ENCODE data around the gene KLHL35.

The KLHL35 gene

DNA sequence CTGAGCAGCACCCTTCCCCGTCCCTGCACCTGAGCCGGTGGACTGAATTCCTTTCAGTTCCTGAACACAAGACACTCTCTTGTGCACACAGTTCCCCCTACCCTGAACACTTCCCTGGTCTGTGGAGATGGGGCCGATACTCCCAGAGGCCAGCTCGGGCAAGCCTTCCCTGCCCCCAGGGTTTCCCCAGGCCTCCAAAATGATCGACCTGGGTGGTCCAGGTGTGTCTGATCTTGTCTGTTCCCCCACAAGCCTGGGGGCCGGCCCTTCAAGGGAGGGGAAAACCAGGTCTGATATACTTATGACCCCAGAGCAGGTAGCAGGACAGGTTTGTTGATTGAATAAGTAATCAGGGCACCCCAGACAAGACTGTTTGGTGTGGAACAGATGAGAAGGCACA is 40.7 kb upstream of the KLHL35 start:
- Mint-ChIP-seq H3K9me3 (no peaks in the 10 kb centered on the region), H3K27me3 (no peaks in the 10 kb centered on the region), H3K27ac (no peak overlapping the region), H3K36me3 (no peaks in the 10 kb centered on the region), H3K4me1 (peaks cover 12 to 17% of the 10 kb centered on the region in 2 donors), H3K4me3 (no peak overlapping the region)
- DNase-seq (no peak), ATAC-seq (replicated peaks) (no peak)

DNA sequence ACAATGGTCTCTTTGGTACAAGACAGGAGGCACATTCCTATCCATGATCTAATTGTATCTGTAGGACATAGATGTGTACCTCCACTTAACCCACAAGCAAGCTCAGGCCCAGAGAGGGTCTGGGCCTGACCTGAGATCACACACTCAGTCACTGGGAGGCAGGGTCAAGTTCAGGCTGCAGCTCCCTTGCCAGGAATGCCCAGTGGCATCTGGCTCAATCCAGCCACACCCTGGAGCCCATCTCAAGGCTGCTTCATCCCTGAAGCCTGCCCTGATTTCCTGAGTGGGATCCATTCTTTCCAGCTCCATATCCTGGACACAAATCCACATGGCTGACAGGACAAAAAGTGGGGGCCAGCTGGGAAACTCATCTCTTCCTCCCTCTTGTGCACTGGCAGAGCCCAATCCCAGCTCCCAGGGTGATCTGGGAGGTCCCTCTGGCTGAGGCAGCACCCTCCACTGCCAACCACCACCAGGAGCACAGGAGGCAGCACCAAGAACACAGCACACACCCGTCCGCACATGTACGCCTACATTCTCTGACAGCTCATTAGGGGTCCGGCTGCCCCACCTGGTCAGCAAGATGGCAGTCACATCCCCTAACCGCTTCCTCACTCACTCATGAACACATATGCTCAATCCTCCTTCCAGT is 39.2 kb upstream of the KLHL35 start:
- Mint-ChIP-seq H3K9me3 (no peaks in the 10 kb centered on the region), H3K27me3 (no peaks in the 10 kb centered on the region), H3K36me3 (no peaks in the 10 kb centered on the region), H3K27ac (no peak overlapping the region), H3K4me1 (peaks cover 12 to 17% of the 10 kb centered on the region in 2 donors), H3K4me3 (no peak overlapping the region)
- ATAC-seq (replicated peaks) = no peak
- no peak for DNase-seq

- Mint-ChIP-seq H3K9me3 (no peaks in the 10 kb centered on the region), H3K27ac (no peak overlapping the region), H3K36me3 (no peaks in the 10 kb centered on the region), H3K27me3 (no peaks in the 10 kb centered on the region), H3K4me3 (no peak overlapping the region), H3K4me1 (peaks cover 15 to 17% of the 10 kb centered on the region in 2 donors)
- no peak for ATAC-seq (replicated peaks)
- no peak for DNase-seq
Measured at GRCh38 chr11:75471176-75471973, 38.4 kb upstream of the KLHL35 start.

DNA sequence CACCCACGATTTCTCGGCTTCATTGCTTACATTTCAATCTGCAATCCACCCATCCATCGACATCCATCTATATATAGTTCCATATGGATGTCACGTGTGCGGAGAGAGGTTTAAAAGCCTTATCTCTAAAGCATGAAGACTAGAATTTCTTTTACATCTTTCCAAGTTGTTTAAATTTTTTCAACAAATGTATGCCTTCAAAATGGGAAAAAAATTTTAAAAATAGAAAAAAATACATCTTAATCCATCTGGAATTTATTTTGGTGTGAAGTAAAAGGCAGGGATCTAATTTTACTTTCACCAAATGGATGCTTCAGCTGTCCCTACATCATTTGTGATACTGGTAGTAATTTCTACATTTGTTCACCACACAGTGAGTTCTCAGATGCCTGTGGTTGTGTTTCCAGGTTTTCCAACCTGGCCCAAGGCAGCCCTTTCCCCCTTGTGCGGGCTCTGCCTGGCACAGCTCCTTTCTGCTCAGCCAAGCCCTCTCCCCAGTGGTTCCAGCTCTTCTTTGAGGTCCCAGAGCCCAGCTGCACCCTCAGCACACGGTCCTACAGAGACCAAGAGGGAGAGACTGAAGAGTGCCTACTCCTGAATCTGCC is 37.6 kb upstream of the KLHL35 start:
- H3K27me3 Mint-ChIP-seq = peaks cover 0 to 6% of the 10 kb centered on the region in 2 donors
- no peaks in the 10 kb centered on the region for H3K9me3 Mint-ChIP-seq
- peaks cover 10 to 12% of the 10 kb centered on the region in 2 donors for H3K4me1 Mint-ChIP-seq
- no peak overlapping the region for H3K4me3 Mint-ChIP-seq
- H3K36me3 Mint-ChIP-seq = no peaks in the 10 kb centered on the region
- DNase-seq = no peak
- ATAC-seq (replicated peaks) = no peak
- no peak overlapping the region for H3K27ac Mint-ChIP-seq

DNA sequence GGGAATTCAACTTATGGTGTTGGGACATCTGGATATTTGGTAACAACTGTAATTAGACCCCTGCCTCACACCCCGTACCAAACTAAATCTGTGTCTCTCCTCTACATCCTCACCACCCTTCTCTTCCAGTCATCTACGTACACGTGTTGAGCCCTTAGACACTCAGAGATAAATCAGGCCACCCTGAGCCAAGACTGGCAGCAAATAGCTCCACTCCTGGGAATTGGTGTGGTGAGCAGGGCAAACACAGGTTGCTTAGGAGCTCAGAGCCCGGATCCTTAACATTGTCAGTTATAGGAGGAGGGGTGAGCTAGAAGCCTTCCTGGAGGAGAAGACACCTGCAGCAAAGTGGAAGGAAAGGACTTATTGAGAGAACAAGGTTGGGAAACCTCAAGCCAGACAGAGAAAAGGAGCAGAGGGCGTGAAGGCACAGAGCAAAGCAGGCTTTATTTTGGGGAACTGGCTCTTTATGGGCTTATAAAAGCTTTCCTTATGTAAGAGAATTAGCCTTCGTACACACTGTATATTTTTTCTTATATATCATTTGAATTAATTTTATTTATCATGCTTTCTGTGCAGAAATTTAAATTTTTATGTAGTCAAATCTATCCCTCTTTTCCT is 36.9 kb upstream of the KLHL35 start:
- no peak for ATAC-seq (replicated peaks)
- Mint-ChIP-seq H3K36me3 (no peaks in the 10 kb centered on the region), H3K4me3 (no peak overlapping the region), H3K27me3 (peaks cover 0 to 7% of the 10 kb centered on the region in 2 donors), H3K4me1 (peaks cover 7% of the 10 kb centered on the region in 2 donors), H3K9me3 (no peaks in the 10 kb centered on the region), H3K27ac (no peak overlapping the region)
- DNase-seq = no peak

GRCh38 chr11:75468534-75469340 is 35.7 kb upstream of the KLHL35 start:
- ATAC-seq (replicated peaks) (no peak), DNase-seq (no peak)
- H3K4me1 Mint-ChIP-seq = peaks cover 0 to 4% of the 10 kb centered on the region in 2 donors
- no peak overlapping the region for H3K4me3 Mint-ChIP-seq
- peaks cover 3 to 7% of the 10 kb centered on the region in 2 donors for H3K27me3 Mint-ChIP-seq
- H3K36me3 Mint-ChIP-seq = no peaks in the 10 kb centered on the region
- no peak overlapping the region for H3K27ac Mint-ChIP-seq
- no peaks in the 10 kb centered on the region for H3K9me3 Mint-ChIP-seq

GRCh38 chr11:75467881-75468280 is 34.9 kb upstream of the KLHL35 start:
- no peak for DNase-seq
- no peak for ATAC-seq (replicated peaks)
- Mint-ChIP-seq H3K27me3 (peaks cover 4 to 7% of the 10 kb centered on the region in 2 donors), H3K4me3 (no peak overlapping the region), H3K27ac (no peak overlapping the region), H3K4me1 (peaks cover 0 to 4% of the 10 kb centered on the region in 2 donors), H3K36me3 (no peaks in the 10 kb centered on the region), H3K9me3 (no peaks in the 10 kb centered on the region)

- H3K9me3 Mint-ChIP-seq = no peaks in the 10 kb centered on the region
- H3K36me3 Mint-ChIP-seq = no peaks in the 10 kb centered on the region
- peaks cover 0 to 4% of the 10 kb centered on the region in 2 donors for H3K4me1 Mint-ChIP-seq
- no peak overlapping the region for H3K27ac Mint-ChIP-seq
- H3K4me3 Mint-ChIP-seq = no peak overlapping the region
- DNase-seq (no peak), ATAC-seq (replicated peaks) (no peak)
- peaks cover 4 to 7% of the 10 kb centered on the region in 2 donors for H3K27me3 Mint-ChIP-seq
Measured at GRCh38 chr11:75467311-75467710, 34.3 kb upstream of the KLHL35 start.

DNA sequence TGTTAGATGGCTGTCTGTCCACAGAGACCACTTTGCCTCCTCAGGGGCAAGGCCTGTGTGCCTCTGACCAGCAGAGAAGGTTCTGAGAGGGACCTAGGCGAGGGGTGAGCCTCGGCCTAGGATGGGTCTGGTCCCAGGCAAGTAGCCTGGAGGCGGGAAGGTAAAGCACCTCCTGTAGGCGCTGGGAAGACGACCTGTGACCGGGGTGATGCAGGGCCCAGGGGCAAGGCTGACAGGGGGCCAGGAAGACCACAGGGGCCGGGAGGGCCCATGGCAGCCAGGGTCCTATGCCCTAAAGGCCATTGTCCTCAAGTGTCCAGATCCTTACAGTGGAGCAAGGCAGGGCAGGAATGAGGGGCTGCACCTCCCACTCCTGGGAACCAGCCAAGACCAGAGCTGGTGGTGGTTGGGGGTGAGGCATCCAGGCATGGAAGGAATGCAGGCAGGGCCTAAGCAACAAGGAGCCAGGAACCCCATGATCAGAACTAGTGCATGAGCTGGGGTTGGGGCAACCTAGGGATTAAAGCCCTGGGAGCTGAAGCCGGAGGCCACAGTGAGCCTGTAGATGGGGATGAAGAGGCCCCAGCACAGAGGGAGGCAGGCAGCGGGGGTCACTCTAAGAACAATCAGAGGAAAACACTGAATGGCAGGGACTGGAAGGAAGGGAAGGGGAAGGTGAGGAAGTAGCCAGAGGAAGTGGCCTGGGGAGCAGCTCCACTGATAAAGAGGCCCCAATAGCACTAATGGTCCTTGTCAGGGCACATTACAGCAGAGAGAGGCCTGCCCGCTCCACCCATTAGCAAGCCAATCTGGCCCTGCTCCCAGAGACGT is 32.9 kb upstream of the KLHL35 start:
- Mint-ChIP-seq H3K9me3 (no peaks in the 10 kb centered on the region), H3K27ac (no peak overlapping the region), H3K36me3 (no peaks in the 10 kb centered on the region), H3K4me1 (peaks cover 0 to 4% of the 10 kb centered on the region in 2 donors), H3K4me3 (no peak overlapping the region), H3K27me3 (peaks cover 4 to 7% of the 10 kb centered on the region in 2 donors)
- DNase-seq (no peak), ATAC-seq (replicated peaks) (no peak)

DNA sequence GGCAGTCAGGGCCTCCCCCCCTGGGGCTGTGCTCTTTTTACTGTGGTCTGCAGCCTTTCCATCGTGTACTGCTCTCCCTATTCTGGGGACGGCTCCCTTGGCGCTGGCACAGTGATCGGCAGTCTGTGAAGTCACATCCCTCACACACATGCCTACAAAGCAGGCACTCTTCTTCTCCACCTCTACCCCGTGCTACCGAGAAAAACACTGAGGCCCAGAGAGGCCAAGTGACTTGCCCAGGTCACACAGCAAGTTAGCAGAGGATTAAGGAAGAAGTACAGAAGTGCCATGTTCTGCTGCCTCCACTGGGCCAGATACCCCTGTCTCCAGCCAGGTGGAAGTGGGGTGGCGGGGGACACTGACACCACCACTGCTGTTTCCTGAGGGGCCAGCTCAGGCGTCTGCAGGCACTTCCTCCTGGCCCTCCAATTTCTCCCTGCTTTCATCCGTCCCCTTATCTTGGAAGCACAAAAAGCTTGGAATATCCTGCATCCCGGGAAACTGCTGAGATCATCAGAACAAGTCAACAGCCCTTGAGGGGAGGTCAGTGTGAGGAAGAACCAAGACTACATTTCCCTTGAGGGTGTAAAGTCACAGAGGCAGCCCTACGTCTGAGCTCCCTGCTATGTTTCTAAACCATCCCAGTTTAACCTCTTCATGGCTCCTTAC is 30.2 kb upstream of the KLHL35 start:
- H3K9me3 Mint-ChIP-seq = no peaks in the 10 kb centered on the region
- DNase-seq = no peak
- no peaks in the 10 kb centered on the region for H3K36me3 Mint-ChIP-seq
- no peak overlapping the region for H3K27ac Mint-ChIP-seq
- no peak for ATAC-seq (replicated peaks)
- peaks cover 4 to 7% of the 10 kb centered on the region in 2 donors for H3K27me3 Mint-ChIP-seq
- H3K4me1 Mint-ChIP-seq = peaks cover 0 to 4% of the 10 kb centered on the region in 2 donors
- no peak overlapping the region for H3K4me3 Mint-ChIP-seq

GRCh38 chr11:75462117-75462653 is 29.2 kb upstream of the KLHL35 start:
- no peak for ATAC-seq (replicated peaks)

GRCh38 chr11:75461151-75461550 is 28.1 kb upstream of the KLHL35 start:
- no peaks in the 10 kb centered on the region for H3K4me1 Mint-ChIP-seq

More at GRCh38 chr11:75462117-75462653, 29.2 kb upstream of the KLHL35 start:
- Mint-ChIP-seq H3K4me1 (peaks cover 0 to 4% of the 10 kb centered on the region in 2 donors), H3K9me3 (no peaks in the 10 kb centered on the region), H3K27me3 (peaks cover 4 to 7% of the 10 kb centered on the region in 2 donors), H3K4me3 (no peak overlapping the region), H3K27ac (no peak overlapping the region), H3K36me3 (no peaks in the 10 kb centered on the region)
- DNase-seq = no peak

More at GRCh38 chr11:75461151-75461550, 28.1 kb upstream of the KLHL35 start:
- Mint-ChIP-seq H3K27ac (no peak overlapping the region), H3K9me3 (no peaks in the 10 kb centered on the region), H3K36me3 (no peaks in the 10 kb centered on the region), H3K4me3 (no peak overlapping the region), H3K27me3 (peaks cover 4 to 7% of the 10 kb centered on the region in 2 donors)
- ATAC-seq (replicated peaks) (no peak), DNase-seq (no peak)

Measured in stimulated activated naive B cell treated with anti-CD40 and anti-IgM and Interleukin-4, amounts not matched to agents 10 μg/mL and 1 μg/mL and 100 μg/mL, for 72 hours (primary cell).